Measurements from ENCODE around the gene DUSP5.

DUSP5 gene

DNA sequence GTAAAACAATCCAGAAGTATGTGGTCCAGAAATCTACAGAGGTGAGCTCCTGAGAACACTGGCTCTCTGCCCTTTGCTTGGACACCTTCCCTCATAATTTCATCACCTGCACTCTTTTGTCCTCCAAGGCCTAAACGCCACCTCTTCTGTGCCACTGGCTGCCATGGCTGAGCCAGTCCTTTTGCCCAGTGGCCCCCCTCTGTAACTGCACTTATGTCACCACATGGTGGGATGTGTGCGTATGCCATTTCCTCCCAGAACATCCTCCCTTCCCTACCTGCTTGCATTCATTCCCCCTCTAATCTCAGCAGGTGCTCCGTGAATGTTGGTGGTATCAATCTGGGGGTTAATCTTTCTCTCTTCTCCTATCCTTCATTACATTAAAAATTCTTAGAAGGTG lies 17.3 kb upstream of the DUSP5 start:
- POLR2A ChIA-PET = no interaction called here
- CTCF ChIA-PET = interaction anchor here (0.9 kb wide), 1 partner anchor 37 kb away, joined by 3 read pairs; no protein-coding TSS in a partner anchor
- no peak for DNase-seq (ENCODE audit: extremely low spot score)
- TF ChIP-seq, protein P1, sequence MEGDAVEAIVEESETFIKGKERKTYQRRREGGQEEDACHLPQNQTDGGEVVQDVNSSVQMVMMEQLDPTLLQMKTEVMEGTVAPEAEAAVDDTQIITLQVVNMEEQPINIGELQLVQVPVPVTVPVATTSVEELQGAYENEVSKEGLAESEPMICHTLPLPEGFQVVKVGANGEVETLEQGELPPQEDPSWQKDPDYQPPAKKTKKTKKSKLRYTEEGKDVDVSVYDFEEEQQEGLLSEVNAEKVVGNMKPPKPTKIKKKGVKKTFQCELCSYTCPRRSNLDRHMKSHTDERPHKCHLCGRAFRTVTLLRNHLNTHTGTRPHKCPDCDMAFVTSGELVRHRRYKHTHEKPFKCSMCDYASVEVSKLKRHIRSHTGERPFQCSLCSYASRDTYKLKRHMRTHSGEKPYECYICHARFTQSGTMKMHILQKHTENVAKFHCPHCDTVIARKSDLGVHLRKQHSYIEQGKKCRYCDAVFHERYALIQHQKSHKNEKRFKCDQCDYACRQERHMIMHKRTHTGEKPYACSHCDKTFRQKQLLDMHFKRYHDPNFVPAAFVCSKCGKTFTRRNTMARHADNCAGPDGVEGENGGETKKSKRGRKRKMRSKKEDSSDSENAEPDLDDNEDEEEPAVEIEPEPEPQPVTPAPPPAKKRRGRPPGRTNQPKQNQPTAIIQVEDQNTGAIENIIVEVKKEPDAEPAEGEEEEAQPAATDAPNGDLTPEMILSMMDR (IDR thresholded peaks at IDR 0.05; ENCODE audit: control extremely low read depth, extremely low read depth, low read depth, missing control alignments) = no peak

DNA sequence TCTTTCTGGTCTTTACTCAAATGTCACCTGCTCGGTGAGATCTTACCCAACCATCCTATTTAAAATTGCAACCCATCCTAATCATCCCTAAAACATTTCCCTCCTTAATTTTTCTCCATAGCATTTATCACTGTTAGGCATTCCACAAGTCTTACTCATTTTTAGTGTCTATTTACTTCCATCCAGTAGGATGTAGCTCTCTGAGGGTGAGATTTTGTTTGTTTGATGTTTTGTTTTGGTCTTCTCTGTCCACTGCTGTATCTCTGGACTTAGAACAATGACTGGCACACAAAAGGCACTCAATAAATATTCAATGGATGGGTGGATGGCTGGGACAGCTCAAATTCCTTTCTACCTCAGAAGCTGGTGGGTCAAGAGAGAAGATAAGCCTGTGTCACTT lies 15.8 kb upstream of the DUSP5 start:
- CTCF ChIA-PET = interaction anchor here (1.7 to 4.6 kb wide), 3 partner anchors 9 to 15 kb away, joined by 4 to 25 read pairs (median 9); no protein-coding TSS in a partner anchor
- TF ChIP-seq, protein P1 (IDR thresholded peaks at IDR 0.05; ENCODE audit: control extremely low read depth, extremely low read depth, low read depth, missing control alignments) = no peak
- POLR2A ChIA-PET = interaction anchor here (0.5 kb wide), 1 partner anchor 119 kb away, joined by 3 read pairs; no protein-coding TSS in a partner anchor
- DNase-seq (ENCODE audit: extremely low spot score) = no peak

DNA sequence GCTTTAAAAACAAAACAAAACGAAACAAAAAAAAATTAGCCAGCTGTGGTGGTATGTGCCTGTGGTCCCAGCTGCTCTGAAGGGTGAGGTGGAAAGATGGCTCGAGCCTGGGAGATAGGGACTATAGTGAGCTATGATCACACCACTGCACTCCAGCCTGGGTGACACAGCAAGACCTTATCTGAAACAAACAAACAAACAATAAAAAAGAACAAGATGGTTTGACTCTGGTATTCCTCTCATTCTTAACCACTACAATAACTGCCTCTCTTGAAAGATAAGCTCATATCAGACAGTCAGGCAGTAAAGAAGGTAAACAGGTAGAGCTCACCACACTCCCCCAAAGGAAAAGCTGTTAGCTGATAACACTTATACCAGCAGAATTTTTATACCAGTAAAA lies 14.1 kb upstream of the DUSP5 start:
- DNase-seq (ENCODE audit: extremely low spot score) = no peak
- POLR2A ChIA-PET = no interaction called here
- CTCF ChIA-PET = interaction anchor here (0.7 to 4.6 kb wide), 9 partner anchors 9 to 67 kb away, joined by 3 to 25 read pairs (median 4); no protein-coding TSS in a partner anchor
- TF ChIP-seq, protein P1 (IDR thresholded peaks at IDR 0.05; ENCODE audit: control extremely low read depth, extremely low read depth, low read depth, missing control alignments) = no peak

DNA sequence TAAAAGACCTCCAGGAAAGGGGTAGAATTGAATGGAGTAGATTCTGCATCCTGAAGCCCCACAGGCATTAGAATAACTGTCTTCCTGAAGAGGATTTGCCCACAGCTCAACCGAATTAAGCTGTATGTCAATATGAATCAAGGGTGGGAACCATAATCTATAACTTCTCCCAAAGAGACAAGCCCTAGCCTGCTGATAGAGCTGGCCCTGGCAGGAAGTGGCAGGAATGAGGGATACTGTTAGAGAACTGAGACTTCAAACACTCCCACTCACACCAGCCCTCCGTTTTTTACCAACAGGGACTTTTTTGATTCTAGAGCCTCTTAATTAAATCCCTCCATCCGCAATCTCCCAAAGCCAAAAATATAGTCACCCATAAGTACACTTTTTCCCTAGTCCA lies 12.2 kb upstream of the DUSP5 start:
- ChIA-PET CTCF (interaction anchor here (0.6 to 4.6 kb wide), 6 partner anchors 8 to 133 kb away, joined by 3 to 25 read pairs (median 4); no protein-coding TSS in a partner anchor), POLR2A (no interaction called here)
- DNase-seq (ENCODE audit: extremely low spot score) = no peak
- TF ChIP-seq, protein P1 (IDR thresholded peaks at IDR 0.05; ENCODE audit: control extremely low read depth, extremely low read depth, low read depth, missing control alignments) = no peak

DNA sequence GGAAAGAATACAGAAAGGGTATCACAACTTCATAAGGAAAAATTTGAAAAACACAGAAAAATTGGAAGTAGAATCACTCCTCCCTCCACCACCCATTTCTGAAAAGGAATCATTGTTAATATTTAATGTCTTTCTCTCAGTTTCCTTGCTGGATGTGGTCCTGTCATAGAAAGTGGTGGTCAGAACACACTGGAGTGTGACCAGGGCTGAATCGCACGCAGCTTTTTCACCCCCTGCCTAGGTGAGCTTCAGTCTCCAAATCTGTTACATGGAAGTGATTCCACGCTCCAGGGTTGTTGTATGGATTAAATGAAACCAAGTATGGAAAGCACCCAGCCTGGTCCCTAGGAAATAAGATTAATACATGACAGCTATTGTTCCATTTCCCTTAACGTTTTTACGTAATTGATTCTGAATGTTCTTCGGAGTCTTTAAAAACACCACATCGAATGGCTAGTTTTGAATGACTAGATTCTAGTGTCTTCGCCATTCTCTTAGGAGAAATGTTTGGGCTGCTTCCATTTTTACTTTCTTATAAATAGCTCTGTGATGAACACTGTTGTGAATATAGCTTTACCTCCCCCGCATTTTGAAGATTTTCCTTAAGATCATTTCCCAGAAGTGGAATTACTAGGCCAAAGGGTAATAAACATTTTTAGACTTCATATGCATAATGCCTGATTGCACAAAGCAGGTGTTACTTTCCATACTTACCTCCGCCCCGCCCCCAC lies 10.9 kb upstream of the DUSP5 start:
- TF ChIP-seq, protein P1 (IDR thresholded peaks at IDR 0.05; ENCODE audit: control extremely low read depth, extremely low read depth, low read depth, missing control alignments) = no peak
- POLR2A ChIA-PET = no interaction called here
- CTCF ChIA-PET = interaction anchor here (0.8 to 1.0 kb wide), 3 partner anchors 11 to 60 kb away, joined by 3 read pairs; no protein-coding TSS in a partner anchor

DNA sequence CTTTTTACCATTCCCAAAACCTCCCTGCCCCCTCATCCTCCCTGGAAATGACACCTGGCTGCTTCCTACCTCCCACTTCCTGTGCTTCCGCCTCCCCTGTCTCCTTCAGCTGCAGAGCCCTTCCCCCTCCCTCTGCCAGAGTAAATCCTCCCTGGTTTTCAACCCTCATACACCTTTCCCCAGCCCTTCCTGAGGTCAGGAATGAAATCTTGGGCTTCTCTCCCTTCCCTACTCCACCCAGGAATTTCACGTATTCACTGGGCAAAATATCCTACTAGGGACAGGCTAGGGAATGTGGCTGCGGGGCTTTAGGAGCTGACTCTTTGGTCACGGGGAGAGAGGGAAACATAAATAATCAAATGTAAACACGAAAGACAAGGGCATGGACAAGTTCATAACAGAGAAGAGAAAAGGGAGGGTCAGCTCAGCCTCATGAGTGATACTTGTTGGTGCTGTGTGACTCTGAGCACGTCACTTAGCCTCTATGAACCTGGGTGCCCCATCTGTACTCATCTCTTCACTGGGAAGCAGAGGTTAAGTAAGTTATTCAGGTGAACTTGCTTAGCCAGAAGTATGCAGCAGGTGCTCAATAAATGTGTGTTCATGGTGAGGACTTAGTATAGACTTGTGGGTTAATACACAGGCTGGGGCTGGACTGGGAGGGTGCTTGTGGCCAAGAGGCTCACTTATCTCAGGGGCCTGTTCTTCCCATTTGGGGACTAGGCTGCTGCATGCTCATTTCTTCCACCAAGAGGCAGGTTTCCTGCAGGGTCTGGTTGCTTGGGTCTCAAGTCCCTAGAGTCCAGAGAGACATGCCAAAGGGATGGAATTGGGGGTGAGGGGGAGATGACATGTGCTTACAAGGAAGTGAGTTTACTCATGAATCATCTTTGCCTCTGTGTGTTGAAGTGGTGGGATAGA lies 10.0 kb upstream of the DUSP5 start:
- TF ChIP-seq, protein P1 (IDR thresholded peaks at IDR 0.05; ENCODE audit: control extremely low read depth, extremely low read depth, low read depth, missing control alignments) = no peak
- POLR2A ChIA-PET = no interaction called here
- DNase-seq (ENCODE audit: extremely low spot score) = no peak
- CTCF ChIA-PET = interaction anchor here (1.0 kb wide), 2 partner anchors 12 to 51 kb away, joined by 3 read pairs; no protein-coding TSS in a partner anchor

More for the DNA sequence above, 10.9 kb upstream of the DUSP5 start:
- DNase-seq (ENCODE audit: extremely low spot score) = no peak
